ES-I3 (cell line): ENCODE measurements around the gene TECRL.

Source experiments
- H3K36me3 ChIP-seq: 2 replicates; pipeline ENCODE4 v1.6.1; 2013; ENCODE audit warnings: mild to moderate bottlenecking, low read length, control low read depth, moderate library complexity; ENCODE audit not compliant: insufficient read depth
- H3K4me1 ChIP-seq: 2 replicates; pipeline ENCODE4 v1.6.1; 2013; ENCODE audit warnings: mild to moderate bottlenecking, control low read depth, low read length; ENCODE audit not compliant: insufficient read depth
- H3K9ac ChIP-seq: 2 replicates; pipeline ENCODE4 v1.6.1; 2013; ENCODE audit warnings: low read depth, mild to moderate bottlenecking, low read length, moderate library complexity
- H3K9me3 ChIP-seq: 2 replicates; pipeline ENCODE4 v1.6.1; 2013; ENCODE audit warnings: mild to moderate bottlenecking, low read length, moderate library complexity; ENCODE audit not compliant: control insufficient read depth, insufficient read depth

Gene TECRL

GRCh38 chr4:64266263-64266662, 143.0 kb downstream of the TECRL start:
- Histone ChIP-seq H3K9me3 (no peaks in the 10 kb centered on the region), H3K4me1 (no peaks in the 10 kb centered on the region), H3K36me3 (no peaks in the 10 kb centered on the region), H3K9ac (no peak overlapping the region)

- no peak overlapping the region for H3K9ac ChIP-seq
- no peaks in the 10 kb centered on the region for H3K4me1 ChIP-seq
- peaks cover 5% of the 10 kb centered on the region for H3K9me3 ChIP-seq
- H3K36me3 ChIP-seq: no peaks in the 10 kb centered on the region
These were observed 157.5 kb downstream of the TECRL start for GRCh38 chr4:64251781-64252180.

GRCh38 chr4:64250488-64250887, 158.8 kb downstream of the TECRL start:
- Histone ChIP-seq H3K4me1 (no peaks in the 10 kb centered on the region), H3K9me3 (peaks cover 5% of the 10 kb centered on the region), H3K9ac (no peak overlapping the region), H3K36me3 (no peaks in the 10 kb centered on the region)

- no peak overlapping the region for H3K9ac ChIP-seq
- H3K4me1 ChIP-seq: no peaks in the 10 kb centered on the region
- H3K36me3 ChIP-seq: no peaks in the 10 kb centered on the region
- peaks cover 5% of the 10 kb centered on the region for H3K9me3 ChIP-seq
These were observed 159.2 kb downstream of the TECRL start for GRCh38 chr4:64250061-64250460.

- Histone ChIP-seq H3K9ac (no peak overlapping the region), H3K36me3 (no peaks in the 10 kb centered on the region), H3K4me1 (no peaks in the 10 kb centered on the region), H3K9me3 (peaks cover 5% of the 10 kb centered on the region)
These were observed 161.1 kb downstream of the TECRL start for GRCh38 chr4:64248186-64248585.

- Histone ChIP-seq H3K36me3 (no peaks in the 10 kb centered on the region), H3K9me3 (peaks cover 16% of the 10 kb centered on the region), H3K9ac (no peak overlapping the region), H3K4me1 (no peaks in the 10 kb centered on the region)
These were observed 178.4 kb downstream of the TECRL start for GRCh38 chr4:64230709-64231310.
